ENCODE data around the gene PDSS2.

The PDSS2 gene

DNA sequence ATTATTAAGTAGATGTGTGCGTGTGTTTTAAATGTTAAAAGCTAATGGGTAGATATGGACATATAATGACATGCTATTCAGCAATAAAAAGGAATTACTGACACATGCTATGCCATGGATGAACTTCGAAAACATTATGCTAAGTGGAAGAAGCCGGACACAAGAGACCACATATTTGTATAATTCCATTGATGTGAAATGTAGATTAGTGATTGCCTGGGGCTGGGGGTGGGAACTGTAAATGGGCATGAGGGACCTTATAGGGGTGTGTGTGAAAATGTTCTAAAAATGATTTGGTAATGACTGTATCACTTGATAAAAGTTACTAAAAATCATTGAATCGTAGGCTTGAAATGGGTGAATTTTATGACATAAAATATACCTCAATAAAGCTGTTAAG lies 239.5 kb downstream of the PDSS2 start:
- no peak for TF ChIP-seq EZH2 (IDR thresholded peaks at IDR 0.05; ENCODE audit: borderline replicate concordance, low read length)
- TF ChIP-seq, protein P1, sequence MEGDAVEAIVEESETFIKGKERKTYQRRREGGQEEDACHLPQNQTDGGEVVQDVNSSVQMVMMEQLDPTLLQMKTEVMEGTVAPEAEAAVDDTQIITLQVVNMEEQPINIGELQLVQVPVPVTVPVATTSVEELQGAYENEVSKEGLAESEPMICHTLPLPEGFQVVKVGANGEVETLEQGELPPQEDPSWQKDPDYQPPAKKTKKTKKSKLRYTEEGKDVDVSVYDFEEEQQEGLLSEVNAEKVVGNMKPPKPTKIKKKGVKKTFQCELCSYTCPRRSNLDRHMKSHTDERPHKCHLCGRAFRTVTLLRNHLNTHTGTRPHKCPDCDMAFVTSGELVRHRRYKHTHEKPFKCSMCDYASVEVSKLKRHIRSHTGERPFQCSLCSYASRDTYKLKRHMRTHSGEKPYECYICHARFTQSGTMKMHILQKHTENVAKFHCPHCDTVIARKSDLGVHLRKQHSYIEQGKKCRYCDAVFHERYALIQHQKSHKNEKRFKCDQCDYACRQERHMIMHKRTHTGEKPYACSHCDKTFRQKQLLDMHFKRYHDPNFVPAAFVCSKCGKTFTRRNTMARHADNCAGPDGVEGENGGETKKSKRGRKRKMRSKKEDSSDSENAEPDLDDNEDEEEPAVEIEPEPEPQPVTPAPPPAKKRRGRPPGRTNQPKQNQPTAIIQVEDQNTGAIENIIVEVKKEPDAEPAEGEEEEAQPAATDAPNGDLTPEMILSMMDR (IDR thresholded peaks at IDR 0.05; ENCODE audit: low read length), result no peak
- no peak overlapping the region for H3K27ac ChIP-seq (ENCODE audit: low read depth, low read length, poor library complexity, severe bottlenecking)
- H3K9me2 ChIP-seq (ENCODE audit: low read depth, low read length), result no peaks in the 10 kb centered on the region
- no peak overlapping the region for H3K9ac ChIP-seq (ENCODE audit: low read length)
- H3K79me2 ChIP-seq (ENCODE audit: insufficient read depth, low read length), result no peaks in the 10 kb centered on the region
- no peaks in the 10 kb centered on the region for H3K4me1 ChIP-seq (ENCODE audit: insufficient read depth, low read length, severe bottlenecking)
- H3K4me2 ChIP-seq (ENCODE audit: low read length), result no peak overlapping the region
- H3F3A ChIP-seq (ENCODE audit: insufficient read depth, low read length), result no peaks in the 10 kb centered on the region
- no peak overlapping the region for H2AFZ ChIP-seq (ENCODE audit: low read length)
- no peaks in the 10 kb centered on the region for H3K9me3 ChIP-seq (ENCODE audit: low read length)
- H4K20me1 ChIP-seq (ENCODE audit: insufficient read depth, low read length), result no peaks in the 10 kb centered on the region
- no peaks in the 10 kb centered on the region for H3K27me3 ChIP-seq (ENCODE audit: insufficient read depth, low read length)
- no peak overlapping the region for H3K4me3 ChIP-seq (ENCODE audit: low read depth, low read length, poor library complexity, severe bottlenecking)
- H3K36me3 ChIP-seq (ENCODE audit: insufficient read depth, low read length), result no peaks in the 10 kb centered on the region

DNA sequence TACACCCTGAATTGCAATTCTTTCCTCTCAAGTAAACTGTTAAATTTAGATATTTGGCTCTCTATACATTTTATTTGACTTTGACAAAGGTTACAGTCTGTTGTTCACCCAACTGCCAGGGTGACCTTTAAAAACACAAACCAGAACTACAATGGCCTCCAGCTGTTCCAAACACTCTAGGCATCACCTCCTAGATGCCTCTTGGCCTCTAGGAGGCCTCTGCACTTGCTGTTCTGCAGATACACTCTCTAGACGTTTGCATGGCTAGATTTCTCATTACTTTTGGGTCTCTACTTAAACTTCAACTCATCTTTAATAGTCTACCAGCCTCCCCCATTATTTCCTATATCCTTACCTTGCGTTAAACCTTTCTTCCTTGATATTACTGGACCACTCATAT lies 241.2 kb downstream of the PDSS2 start:
- Histone ChIP-seq H2AFZ (ENCODE audit: low read length) (no peak overlapping the region), H3K9me2 (ENCODE audit: low read depth, low read length) (no peaks in the 10 kb centered on the region), H3K9me3 (ENCODE audit: low read length) (no peaks in the 10 kb centered on the region), H3K27me3 (ENCODE audit: insufficient read depth, low read length) (no peaks in the 10 kb centered on the region), H3K79me2 (ENCODE audit: insufficient read depth, low read length) (no peaks in the 10 kb centered on the region), H3K4me2 (ENCODE audit: low read length) (no peak overlapping the region), H3K4me1 (ENCODE audit: insufficient read depth, low read length, severe bottlenecking) (no peaks in the 10 kb centered on the region), H3K27ac (ENCODE audit: low read depth, low read length, poor library complexity, severe bottlenecking) (no peak overlapping the region), H4K20me1 (ENCODE audit: insufficient read depth, low read length) (no peaks in the 10 kb centered on the region), H3K4me3 (ENCODE audit: low read depth, low read length, poor library complexity, severe bottlenecking) (no peak overlapping the region), H3K36me3 (ENCODE audit: insufficient read depth, low read length) (no peaks in the 10 kb centered on the region), H3K9ac (ENCODE audit: low read length) (no peak overlapping the region), H3F3A (ENCODE audit: insufficient read depth, low read length) (no peaks in the 10 kb centered on the region)
- no peak for TF ChIP-seq EZH2 (IDR thresholded peaks at IDR 0.05; ENCODE audit: borderline replicate concordance, low read length)
- TF ChIP-seq, protein P1 (IDR thresholded peaks at IDR 0.05; ENCODE audit: low read length), result no peak

DNA sequence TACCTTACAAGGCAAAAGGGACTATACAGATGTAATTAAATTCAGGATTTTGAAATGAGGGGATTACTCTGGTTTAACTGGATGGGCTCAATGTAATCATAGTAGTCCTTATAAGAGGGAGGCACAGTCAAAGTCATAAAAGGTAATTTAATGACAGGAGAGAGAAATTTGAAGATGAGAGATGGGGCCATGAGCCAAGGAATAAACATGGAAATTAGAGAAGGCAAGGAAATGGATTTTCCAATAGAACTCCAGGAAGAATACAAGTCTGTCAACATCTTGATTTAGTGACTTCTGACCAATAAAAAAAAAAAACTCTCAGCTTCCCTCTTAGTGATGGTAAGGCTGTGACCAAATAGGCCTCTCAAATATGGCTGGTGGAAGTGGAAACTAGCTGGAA lies 242.1 kb downstream of the PDSS2 start:
- Histone ChIP-seq H3K27me3 (ENCODE audit: insufficient read depth, low read length) (no peaks in the 10 kb centered on the region), H3K27ac (ENCODE audit: low read depth, low read length, poor library complexity, severe bottlenecking) (no peak overlapping the region), H3K36me3 (ENCODE audit: insufficient read depth, low read length) (no peaks in the 10 kb centered on the region), H3F3A (ENCODE audit: insufficient read depth, low read length) (no peaks in the 10 kb centered on the region), H2AFZ (ENCODE audit: low read length) (no peak overlapping the region), H3K79me2 (ENCODE audit: insufficient read depth, low read length) (no peaks in the 10 kb centered on the region), H3K4me2 (ENCODE audit: low read length) (no peak overlapping the region), H3K4me3 (ENCODE audit: low read depth, low read length, poor library complexity, severe bottlenecking) (no peak overlapping the region), H3K9ac (ENCODE audit: low read length) (no peak overlapping the region), H3K4me1 (ENCODE audit: insufficient read depth, low read length, severe bottlenecking) (no peaks in the 10 kb centered on the region), H3K9me3 (ENCODE audit: low read length) (no peaks in the 10 kb centered on the region), H4K20me1 (ENCODE audit: insufficient read depth, low read length) (no peaks in the 10 kb centered on the region), H3K9me2 (ENCODE audit: low read depth, low read length) (no peaks in the 10 kb centered on the region)
- no peak for TF ChIP-seq EZH2 (IDR thresholded peaks at IDR 0.05; ENCODE audit: borderline replicate concordance, low read length)
- TF ChIP-seq, protein P1 (IDR thresholded peaks at IDR 0.05; ENCODE audit: low read length), result no peak

Data from OCI-LY1 (cell line).